Suppressor macrophage (primary cell): ENCODE measurements around the gene WNK4.

Experiments used
- DNase-seq, 4 experiments: peaks; one replicate each; pipeline ENCODE4 v3.0.0-alpha.2; 2020 to 2022

The WNK4 gene

DNA sequence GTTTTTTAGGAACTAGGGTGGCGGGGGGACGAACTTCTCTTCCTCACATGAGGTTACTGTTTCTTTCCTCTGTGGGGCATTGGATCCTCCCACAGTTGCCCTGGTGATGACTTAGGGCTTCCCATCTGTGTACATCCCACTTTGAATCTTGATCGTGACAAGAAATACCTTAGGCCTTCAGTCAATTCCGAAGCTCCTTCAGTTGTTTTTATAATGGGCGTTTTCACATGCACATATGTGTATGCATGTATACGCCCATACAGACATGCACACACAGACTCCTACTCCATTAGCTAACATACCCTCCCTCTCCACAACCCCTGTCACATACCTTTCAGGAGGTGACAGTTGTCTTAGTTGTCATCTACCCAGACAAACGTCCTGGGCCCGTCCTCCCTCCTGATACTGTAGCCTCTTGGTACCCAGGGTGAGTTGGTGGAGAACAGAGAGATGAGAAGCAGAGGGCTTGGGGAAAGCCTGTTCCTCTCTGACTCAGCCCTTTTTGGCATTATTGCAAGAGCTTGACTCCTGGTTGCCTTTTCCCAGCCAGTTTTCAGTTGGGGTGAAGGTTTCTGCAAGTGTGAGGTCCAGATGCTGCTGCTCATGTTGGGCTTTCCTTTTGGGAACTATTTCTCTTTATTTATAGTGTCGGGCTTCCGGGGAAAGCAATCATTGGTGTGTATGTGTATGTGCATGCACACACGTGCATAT, 61.7 kb downstream of the WNK4 start:
- DNase-seq = no peak

DNA sequence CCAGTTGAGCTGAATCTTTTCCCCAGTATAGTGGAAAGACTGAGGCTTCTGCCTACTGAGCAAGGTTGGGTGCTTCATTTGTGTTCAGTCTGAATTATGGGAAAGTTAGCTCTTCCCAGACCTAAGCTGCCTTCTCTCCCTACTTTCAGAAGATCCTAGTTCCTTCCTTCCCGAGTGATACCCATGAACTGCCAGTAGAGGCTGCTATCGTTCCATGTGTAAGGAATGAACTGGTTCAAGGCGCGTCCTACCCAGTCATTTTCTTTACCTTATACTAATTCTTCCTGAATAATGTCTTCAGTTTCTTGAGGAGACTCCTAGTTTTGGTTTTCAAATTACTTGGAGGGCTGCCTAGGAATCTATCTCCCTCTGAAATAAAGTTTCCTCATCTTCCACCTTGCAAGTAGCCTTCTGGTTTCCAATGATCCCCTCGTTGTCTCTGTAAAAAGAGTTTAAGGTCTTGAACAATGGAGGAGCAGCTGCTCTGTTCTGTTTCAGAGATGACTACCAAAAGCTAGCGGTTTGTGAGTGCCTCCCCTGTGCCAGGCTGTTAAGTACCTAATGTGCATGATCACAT, 63.0 kb downstream of the WNK4 start:
- DNase-seq = peak; percentile 55 to 80 (median 70)

DNA sequence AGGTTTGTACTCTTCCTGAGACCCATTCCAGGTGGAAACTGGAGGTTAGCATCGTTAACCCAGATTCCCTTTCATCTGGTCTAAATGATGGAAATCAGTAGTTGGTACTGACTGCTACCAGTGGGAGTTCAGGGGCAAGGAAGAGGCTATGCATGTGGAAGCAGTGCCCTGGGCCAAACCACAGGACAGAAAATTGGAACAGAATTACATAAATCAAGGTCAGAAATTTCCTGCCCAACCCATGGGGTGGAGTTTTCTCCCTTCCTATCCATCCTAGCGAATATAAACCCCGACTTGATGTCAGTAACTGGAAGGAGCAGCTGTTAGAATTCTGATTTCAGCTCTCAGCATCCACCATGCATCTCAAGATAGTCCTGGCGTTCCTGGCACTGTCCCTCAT, 63.9 kb downstream of the WNK4 start, which contains the start of gene AOC2:
Gene AOC2, plus strand, starts transcription at position 310 of the 400 bp plus-strand sequence. Its CDS starts 47 bp downstream, at position 357.
- DNase-seq = no peak

DNA sequence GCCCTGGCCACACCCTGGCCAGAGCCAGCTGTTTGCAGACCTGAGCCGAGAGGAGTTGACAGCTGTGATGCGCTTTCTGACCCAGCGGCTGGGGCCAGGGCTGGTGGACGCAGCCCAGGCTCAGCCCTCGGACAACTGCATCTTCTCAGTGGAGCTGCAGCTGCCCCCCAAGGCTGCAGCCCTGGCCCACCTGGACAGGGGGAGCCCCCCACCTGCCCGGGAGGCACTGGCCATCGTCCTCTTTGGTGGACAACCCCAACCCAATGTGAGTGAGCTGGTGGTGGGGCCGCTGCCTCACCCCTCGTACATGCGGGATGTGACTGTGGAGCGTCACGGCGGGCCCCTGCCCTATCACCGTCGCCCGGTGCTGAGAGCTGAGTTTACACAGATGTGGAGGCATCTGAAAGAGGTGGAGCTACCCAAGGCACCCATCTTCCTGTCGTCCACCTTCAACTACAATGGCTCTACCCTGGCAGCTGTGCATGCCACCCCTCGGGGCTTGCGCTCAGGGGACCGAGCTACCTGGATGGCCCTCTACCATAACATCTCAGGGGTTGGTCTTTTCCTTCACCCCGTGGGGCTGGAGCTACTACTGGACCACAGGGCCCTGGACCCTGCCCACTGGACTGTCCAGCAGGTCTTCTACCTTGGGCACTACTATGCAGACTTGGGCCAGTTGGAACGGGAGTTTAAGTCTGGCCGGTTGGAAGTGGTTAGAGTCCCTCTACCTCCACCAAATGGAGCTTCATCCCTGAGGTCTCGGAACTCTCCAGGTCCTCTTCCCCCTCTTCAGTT, 64.5 kb downstream of the WNK4 start:
- no peak for DNase-seq

DNA sequence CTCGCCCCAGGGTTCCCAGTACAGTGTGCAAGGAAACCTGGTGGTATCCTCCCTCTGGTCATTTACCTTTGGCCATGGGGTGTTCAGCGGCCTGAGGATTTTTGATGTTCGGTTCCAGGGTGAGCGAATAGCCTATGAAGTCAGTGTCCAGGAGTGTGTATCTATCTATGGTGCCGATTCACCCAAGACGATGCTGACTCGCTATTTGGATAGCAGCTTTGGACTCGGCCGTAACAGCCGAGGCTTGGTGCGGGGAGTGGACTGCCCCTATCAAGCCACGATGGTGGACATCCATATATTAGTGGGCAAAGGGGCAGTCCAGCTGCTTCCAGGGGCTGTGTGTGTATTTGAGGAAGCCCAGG, 65.1 kb downstream of the WNK4 start:
- DNase-seq = no peak

DNA sequence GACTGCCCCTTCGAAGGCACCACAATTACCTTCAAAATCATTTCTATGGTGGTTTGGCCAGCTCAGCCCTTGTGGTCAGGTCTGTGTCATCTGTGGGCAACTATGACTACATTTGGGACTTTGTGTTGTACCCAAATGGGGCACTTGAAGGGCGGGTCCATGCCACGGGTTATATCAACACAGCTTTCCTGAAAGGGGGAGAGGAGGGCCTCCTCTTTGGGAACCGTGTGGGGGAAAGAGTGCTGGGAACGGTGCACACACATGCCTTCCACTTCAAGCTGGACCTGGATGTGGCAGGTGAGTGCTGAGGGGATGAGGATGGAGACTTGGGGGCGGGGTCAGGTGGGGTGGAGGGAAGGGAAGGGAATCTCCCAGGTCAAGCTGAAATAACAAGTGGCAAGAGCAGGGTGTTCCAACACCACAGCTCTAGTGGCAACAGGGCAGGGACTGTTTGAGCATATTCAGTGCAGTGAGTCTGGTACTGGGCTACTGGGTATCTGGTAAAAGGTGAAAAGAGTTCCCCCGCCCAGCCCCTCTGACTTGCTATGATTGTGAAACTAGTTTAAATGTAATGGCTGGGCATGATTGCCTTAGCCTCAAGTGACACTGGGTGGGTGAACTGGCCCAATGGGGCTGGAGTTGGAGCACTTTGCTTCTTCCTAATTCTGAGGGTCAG, 65.6 kb downstream of the WNK4 start:
- DNase-seq = peak; percentile 36 to 63 (median 48)
